ENCODE data around the gene KCNT2.

KCNT2 gene

GRCh38 chr1:196181594-196181878 lies 426.7 kb downstream of the KCNT2 start:
- no peaks in the 10 kb centered on the region for H3K4me1 ChIP-seq (ENCODE audit: insufficient read depth, insufficient read length)
- H3K9me3 ChIP-seq (ENCODE audit: insufficient read depth, low read length) = no peaks in the 10 kb centered on the region
- no peaks in the 10 kb centered on the region for H3K27me3 ChIP-seq (ENCODE audit: insufficient read depth, insufficient read length)
- H3K9ac ChIP-seq (ENCODE audit: insufficient read length, low read depth) = no peak overlapping the region
- no peaks in the 10 kb centered on the region for H3K36me3 ChIP-seq (ENCODE audit: insufficient read depth, insufficient read length, low read length)
- TF ChIP-seq SUZ12 (IDR thresholded peaks at IDR 0.05; ENCODE audit: extremely low read depth, insufficient read depth, insufficient read length) = no peak
- no peak for TF ChIP-seq YY1 (IDR thresholded peaks at IDR 0.05; ENCODE audit: insufficient read depth, insufficient read length)
- no peak for TF ChIP-seq ZNF274 (IDR thresholded peaks at IDR 0.05; ENCODE audit: low read depth, low read length)
- no peak for DNase-seq (ENCODE audit: low read depth, low spot score)
- no peak overlapping the region for H3K4me3 ChIP-seq (ENCODE audit: insufficient read length, low read depth)

- no peaks in the 10 kb centered on the region for H3K9me3 ChIP-seq (ENCODE audit: insufficient read depth, low read length)
- H3K4me1 ChIP-seq (ENCODE audit: insufficient read depth, insufficient read length) = no peaks in the 10 kb centered on the region
- no peaks in the 10 kb centered on the region for H3K36me3 ChIP-seq (ENCODE audit: insufficient read depth, insufficient read length, low read length)
- TF ChIP-seq ZNF274 (IDR thresholded peaks at IDR 0.05; ENCODE audit: low read depth, low read length) (no peak), SUZ12 (IDR thresholded peaks at IDR 0.05; ENCODE audit: extremely low read depth, insufficient read depth, insufficient read length) (no peak), YY1 (IDR thresholded peaks at IDR 0.05; ENCODE audit: insufficient read depth, insufficient read length) (no peak)
- no peaks in the 10 kb centered on the region for H3K27me3 ChIP-seq (ENCODE audit: insufficient read depth, insufficient read length)
- H3K4me3 ChIP-seq (ENCODE audit: insufficient read length, low read depth) = no peak overlapping the region
- H3K9ac ChIP-seq (ENCODE audit: insufficient read length, low read depth) = no peak overlapping the region
- no peak for DNase-seq (ENCODE audit: low read depth, low spot score)
These were observed 427.2 kb downstream of the KCNT2 start for GRCh38 chr1:196180847-196181593.

GRCh38 chr1:196178083-196178635 lies 430.1 kb downstream of the KCNT2 start:
- H3K27me3 ChIP-seq (ENCODE audit: insufficient read depth, insufficient read length) = no peaks in the 10 kb centered on the region
- no peaks in the 10 kb centered on the region for H3K4me1 ChIP-seq (ENCODE audit: insufficient read depth, insufficient read length)
- no peaks in the 10 kb centered on the region for H3K9me3 ChIP-seq (ENCODE audit: insufficient read depth, low read length)
- no peak overlapping the region for H3K4me3 ChIP-seq (ENCODE audit: insufficient read length, low read depth)
- TF ChIP-seq ZNF274 (IDR thresholded peaks at IDR 0.05; ENCODE audit: low read depth, low read length) (no peak), YY1 (IDR thresholded peaks at IDR 0.05; ENCODE audit: insufficient read depth, insufficient read length) (no peak), SUZ12 (IDR thresholded peaks at IDR 0.05; ENCODE audit: extremely low read depth, insufficient read depth, insufficient read length) (no peak)
- DNase-seq (ENCODE audit: low read depth, low spot score) = no peak
- H3K9ac ChIP-seq (ENCODE audit: insufficient read length, low read depth) = no peak overlapping the region
- H3K36me3 ChIP-seq (ENCODE audit: insufficient read depth, insufficient read length, low read length) = no peaks in the 10 kb centered on the region

Data from NT2/D1 (cell line).